HEK293 (cell line): ENCODE results near the gene PILRA.
A peak's percentile ranks its signal among the peaks of the same experiment; 100 is the strongest.

Experiments
- CTCF ChIA-PET: fragments of 350-600 bp; formaldehyde crosslinking; extraction: SDS; loops from one replicate; lab custom pipeline; 2021; ENCODE audit warnings: antibody characterized with exemption; lab: Yijun Ruan, JAX
- POLR2A ChIA-PET: fragments of 300-600 bp; formaldehyde crosslinking; extraction: SDS; loops from one replicate; lab custom pipeline; 2020; ENCODE audit warnings: antibody characterized with exemption, inconsistent platforms; lab: Yijun Ruan, JAX
- H3K27ac ChIP-seq: fragments of 200-500 bp; sonication (Bioruptor generic); 2 replicates; pipeline ENCODE4 v1.5.1; 2014; ENCODE audit warnings: low read depth, low read length, control low read depth, inconsistent platforms; ENCODE audit errors: extremely low read depth
- H3K36me3 ChIP-seq, 2 experiments: fragments of 200-500 bp in 1 of 2; sonication (Bioruptor generic) in 1 of 2; 1 replicate in 1 of 2; 2 replicates in 1 of 2; pipeline ENCODE4 v1.5.1; 2014 to 2017; ENCODE audit warnings: inconsistent platforms in 2 of 2, low read length in 2 of 2; ENCODE audit not compliant: control insufficient read depth in 2 of 2, insufficient read depth in 1 of 2
- H3K4me1 ChIP-seq: fragments of 200-500 bp; sonication (Bioruptor generic); 2 replicates; pipeline ENCODE4 v1.5.1; 2014; ENCODE audit warnings: mild to moderate bottlenecking, low read length, inconsistent platforms; ENCODE audit not compliant: control insufficient read depth, insufficient read depth
- H3K4me3 ChIP-seq: 2 replicates; pipeline ENCODE4 v1.5.1; 2011; ENCODE audit warnings: low read depth, mild to moderate bottlenecking, control low read depth, low read length, moderate library complexity
- H3K9me3 ChIP-seq: fragments of 200-500 bp; sonication (Bioruptor generic); 2 replicates; pipeline ENCODE4 v1.5.1; 2014; ENCODE audit warnings: low read depth, low read length, inconsistent platforms; ENCODE audit not compliant: control insufficient read depth, insufficient read depth
- GLIS2 ChIP-seq: fragments of 450-650 bp; formaldehyde crosslinking; IDR thresholded peaks from 2 replicates; pipeline ENCODE4 v1.5.1; 2016; ENCODE audit warnings: missing biosample characterization, missing genetic modification characterization
- HOXC10 ChIP-seq: sonication (generic); formaldehyde crosslinking; IDR thresholded peaks from 2 replicates; pipeline ENCODE4 v1.8.1; 2023; ENCODE audit warnings: mild to moderate bottlenecking, missing genetic modification reagents
- IKZF3 ChIP-seq: fragments of 450-650 bp; IDR thresholded peaks from 2 replicates; pipeline ENCODE4 v1.5.0; 2018; ENCODE audit warnings: missing biosample characterization, mild to moderate bottlenecking, missing genetic modification characterization, moderate library complexity
- KLF1 ChIP-seq: fragments of 450-650 bp; formaldehyde crosslinking; IDR thresholded peaks from 2 replicates; pipeline ENCODE4 v1.5.1; 2016; ENCODE audit warnings: missing biosample characterization, missing genetic modification characterization
- KLF10 ChIP-seq: fragments of 450-650 bp; IDR thresholded peaks from 2 replicates; pipeline ENCODE4 v1.5.1; 2018; ENCODE audit warnings: missing biosample characterization, mild to moderate bottlenecking, missing genetic modification characterization
- KLF16 ChIP-seq: fragments of 450-650 bp; formaldehyde crosslinking; IDR thresholded peaks from 2 replicates; pipeline ENCODE4 v1.5.1; 2017; ENCODE audit warnings: missing biosample characterization, missing genetic modification characterization
- SCRT1 ChIP-seq: fragments of 450-650 bp; formaldehyde crosslinking; IDR thresholded peaks from 2 replicates; pipeline ENCODE4 v1.5.1; 2016; ENCODE audit warnings: missing biosample characterization, missing genetic modification characterization, borderline replicate concordance
- SP2 ChIP-seq: fragments of 450-650 bp; formaldehyde crosslinking; IDR thresholded peaks from 2 replicates; pipeline ENCODE4 v1.5.1; 2016; ENCODE audit warnings: missing biosample characterization, missing genetic modification characterization
- YY2 ChIP-seq: fragments of 450-650 bp; formaldehyde crosslinking; IDR thresholded peaks from 2 replicates; pipeline ENCODE4 v1.5.1; 2016; ENCODE audit warnings: missing biosample characterization, missing genetic modification characterization
- ZNF221 ChIP-seq: fragments of 450-650 bp; formaldehyde crosslinking; IDR thresholded peaks from 2 replicates; pipeline ENCODE4 v1.5.1; 2017; ENCODE audit warnings: missing biosample characterization, missing genetic modification characterization, borderline replicate concordance
- ZNF248 ChIP-seq: fragments of 450-650 bp; formaldehyde crosslinking; IDR thresholded peaks from 2 replicates; pipeline ENCODE4 v1.5.1; 2017; ENCODE audit warnings: missing biosample characterization, missing genetic modification characterization
- ZNF266 ChIP-seq: fragments of 450-650 bp; formaldehyde crosslinking; IDR thresholded peaks from 2 replicates; pipeline ENCODE4 v1.5.1; 2016; ENCODE audit warnings: missing biosample characterization, missing genetic modification characterization, low read depth
- ZNF274 ChIP-seq, 2 experiments: fragments of 200-500 bp in 1 of 2; fragments of 450-650 bp in 1 of 2; sonication (Bioruptor generic) in 1 of 2; formaldehyde crosslinking in 1 of 2; IDR thresholded peaks; 2 replicates each; pipeline versions ENCODE4 v1.5.1 to v1.6.1; 2014 to 2016; ENCODE audit warnings: borderline replicate concordance in 1 of 2, inconsistent platforms in 1 of 2, low read length in 1 of 2, missing biosample characterization in 1 of 2, missing genetic modification characterization in 1 of 2
- ZNF324 ChIP-seq: fragments of 450-650 bp; formaldehyde crosslinking; IDR thresholded peaks from 2 replicates; pipeline ENCODE4 v1.5.1; 2016; ENCODE audit warnings: missing biosample characterization, missing genetic modification characterization
- ZNF391 ChIP-seq: fragments of 450-650 bp; formaldehyde crosslinking; IDR thresholded peaks from 2 replicates; pipeline ENCODE4 v1.5.1; 2016; ENCODE audit warnings: low read depth, missing biosample characterization, missing genetic modification characterization, borderline replicate concordance
- ZNF600 ChIP-seq: fragments of 450-650 bp; formaldehyde crosslinking; IDR thresholded peaks from 2 replicates; pipeline ENCODE4 v1.5.1; 2016; ENCODE audit warnings: missing biosample characterization, missing genetic modification characterization
- ZNF658 ChIP-seq: fragments of 450-650 bp; formaldehyde crosslinking; IDR thresholded peaks from 2 replicates; pipeline ENCODE4; 2016; ENCODE audit warnings: missing biosample characterization, missing genetic modification characterization
- ZNF677 ChIP-seq: fragments of 450-650 bp; IDR thresholded peaks from 2 replicates; pipeline ENCODE4 v1.5.0; 2018; ENCODE audit warnings: missing biosample characterization, mild to moderate bottlenecking, missing genetic modification characterization, moderate library complexity
- TF ChIP-seq, protein P1 (sequence below): fragments of 450-650 bp; formaldehyde crosslinking; conservative IDR thresholded peaks from 2 replicates; pipeline ENCODE4 v1.5.1; 2016; ENCODE audit warnings: low read depth, missing biosample characterization, missing genetic modification characterization
- TF ChIP-seq, protein P2 (sequence below): fragments of 450-650 bp; formaldehyde crosslinking; IDR thresholded peaks from 2 replicates; pipeline ENCODE4 v1.5.1; 2017; ENCODE audit warnings: missing biosample characterization, missing genetic modification characterization
- TF ChIP-seq, protein P3 (sequence below): fragments of 450-650 bp; formaldehyde crosslinking; IDR thresholded peaks from 2 replicates; pipeline ENCODE4 v1.5.1; 2017; ENCODE audit warnings: missing biosample characterization, missing genetic modification characterization
- TF ChIP-seq, protein P4 (sequence below): fragments of 450-650 bp; formaldehyde crosslinking; IDR thresholded peaks from 2 replicates; pipeline ENCODE4 v1.5.1; 2016; ENCODE audit warnings: missing biosample characterization, missing genetic modification characterization

PILRA gene

DNA sequence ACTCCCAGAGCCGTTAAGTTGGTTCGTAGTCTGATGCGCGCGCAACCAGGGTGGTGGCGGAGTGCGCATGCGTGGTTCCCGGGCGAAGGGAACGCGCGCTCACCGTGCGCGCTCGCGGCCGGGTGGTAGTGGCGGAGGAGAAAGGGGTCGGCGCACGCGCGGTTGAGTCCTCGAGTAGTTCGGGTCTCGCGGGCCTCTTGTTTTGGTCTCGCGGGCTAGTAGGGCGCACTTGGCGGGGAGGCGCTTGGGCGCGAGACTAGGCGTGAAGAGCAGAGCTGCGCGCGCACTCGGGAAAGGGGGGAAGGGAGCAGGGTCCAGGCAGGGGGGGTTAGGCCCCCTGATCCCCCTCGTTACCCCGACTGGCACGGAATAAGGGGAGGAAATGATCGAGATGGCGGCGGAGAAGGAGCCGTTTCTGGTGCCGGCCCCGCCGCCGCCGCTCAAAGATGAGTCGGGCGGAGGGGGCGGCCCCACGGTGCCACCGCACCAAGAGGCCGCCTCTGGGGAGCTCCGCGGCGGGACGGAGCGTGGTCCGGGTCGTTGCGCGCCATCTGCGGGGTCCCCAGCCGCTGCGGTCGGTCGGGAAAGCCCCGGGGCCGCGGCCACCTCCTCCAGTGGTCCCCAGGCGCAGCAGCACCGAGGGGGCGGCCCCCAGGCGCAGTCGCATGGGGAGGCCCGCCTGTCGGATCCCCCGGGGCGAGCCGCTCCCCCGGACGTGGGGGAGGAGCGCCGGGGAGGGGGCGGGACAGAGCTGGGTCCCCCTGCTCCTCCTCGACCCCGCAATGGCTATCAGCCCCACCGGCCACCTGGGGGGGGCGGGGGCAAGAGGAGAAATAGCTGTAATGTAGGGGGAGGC lies 56.6 kb downstream of the PILRA start, which contains the start of gene MEPCE (continued):
- peak; percentile 58; the same call in 1 of the 2 replicates for TF ChIP-seq ZNF677 (tag by site-specific recombination)
- no peak for TF ChIP-seq ZNF274 (IDR thresholded peaks at IDR 0.05; ENCODE audit: low read length)
- no peak for TF ChIP-seq ZNF274 (tag by site-specific recombination; IDR thresholded peaks at IDR 0.05; ENCODE audit: borderline replicate concordance)
- TF ChIP-seq, protein P1, sequence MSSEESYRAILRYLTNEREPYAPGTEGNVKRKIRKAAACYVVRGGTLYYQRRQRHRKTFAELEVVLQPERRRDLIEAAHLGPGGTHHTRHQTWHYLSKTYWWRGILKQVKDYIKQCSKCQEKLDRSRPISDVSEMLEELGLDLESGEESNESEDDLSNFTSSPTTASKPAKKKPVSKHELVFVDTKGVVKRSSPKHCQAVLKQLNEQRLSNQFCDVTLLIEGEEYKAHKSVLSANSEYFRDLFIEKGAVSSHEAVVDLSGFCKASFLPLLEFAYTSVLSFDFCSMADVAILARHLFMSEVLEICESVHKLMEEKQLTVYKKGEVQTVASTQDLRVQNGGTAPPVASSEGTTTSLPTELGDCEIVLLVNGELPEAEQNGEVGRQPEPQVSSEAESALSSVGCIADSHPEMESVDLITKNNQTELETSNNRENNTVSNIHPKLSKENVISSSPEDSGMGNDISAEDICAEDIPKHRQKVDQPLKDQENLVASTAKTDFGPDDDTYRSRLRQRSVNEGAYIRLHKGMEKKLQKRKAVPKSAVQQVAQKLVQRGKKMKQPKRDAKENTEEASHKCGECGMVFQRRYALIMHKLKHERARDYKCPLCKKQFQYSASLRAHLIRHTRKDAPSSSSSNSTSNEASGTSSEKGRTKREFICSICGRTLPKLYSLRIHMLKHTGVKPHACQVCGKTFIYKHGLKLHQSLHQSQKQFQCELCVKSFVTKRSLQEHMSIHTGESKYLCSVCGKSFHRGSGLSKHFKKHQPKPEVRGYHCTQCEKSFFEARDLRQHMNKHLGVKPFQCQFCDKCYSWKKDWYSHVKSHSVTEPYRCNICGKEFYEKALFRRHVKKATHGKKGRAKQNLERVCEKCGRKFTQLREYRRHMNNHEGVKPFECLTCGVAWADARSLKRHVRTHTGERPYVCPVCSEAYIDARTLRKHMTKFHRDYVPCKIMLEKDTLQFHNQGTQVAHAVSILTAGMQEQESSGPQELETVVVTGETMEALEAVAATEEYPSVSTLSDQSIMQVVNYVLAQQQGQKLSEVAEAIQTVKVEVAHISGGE (tag by site-specific recombination), result peak; percentile 27; the same call in 1 of the 2 replicates
- TF ChIP-seq GLIS2 (tag by site-specific recombination), result peak; percentile 96
- TF ChIP-seq, protein P2, sequence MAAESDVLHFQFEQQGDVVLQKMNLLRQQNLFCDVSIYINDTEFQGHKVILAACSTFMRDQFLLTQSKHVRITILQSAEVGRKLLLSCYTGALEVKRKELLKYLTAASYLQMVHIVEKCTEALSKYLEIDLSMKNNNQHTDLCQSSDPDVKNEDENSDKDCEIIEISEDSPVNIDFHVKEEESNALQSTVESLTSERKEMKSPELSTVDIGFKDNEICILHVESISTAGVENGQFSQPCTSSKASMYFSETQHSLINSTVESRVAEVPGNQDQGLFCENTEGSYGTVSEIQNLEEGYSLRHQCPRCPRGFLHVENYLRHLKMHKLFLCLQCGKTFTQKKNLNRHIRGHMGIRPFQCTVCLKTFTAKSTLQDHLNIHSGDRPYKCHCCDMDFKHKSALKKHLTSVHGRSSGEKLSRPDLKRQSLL (tag by site-specific recombination), result 0 out of 2 replicates have a peak, but pooled peaks have one; percentile 22
- peak; percentile 43; the same call in 1 of the 2 replicates for TF ChIP-seq KLF16
- TF ChIP-seq, protein P3, sequence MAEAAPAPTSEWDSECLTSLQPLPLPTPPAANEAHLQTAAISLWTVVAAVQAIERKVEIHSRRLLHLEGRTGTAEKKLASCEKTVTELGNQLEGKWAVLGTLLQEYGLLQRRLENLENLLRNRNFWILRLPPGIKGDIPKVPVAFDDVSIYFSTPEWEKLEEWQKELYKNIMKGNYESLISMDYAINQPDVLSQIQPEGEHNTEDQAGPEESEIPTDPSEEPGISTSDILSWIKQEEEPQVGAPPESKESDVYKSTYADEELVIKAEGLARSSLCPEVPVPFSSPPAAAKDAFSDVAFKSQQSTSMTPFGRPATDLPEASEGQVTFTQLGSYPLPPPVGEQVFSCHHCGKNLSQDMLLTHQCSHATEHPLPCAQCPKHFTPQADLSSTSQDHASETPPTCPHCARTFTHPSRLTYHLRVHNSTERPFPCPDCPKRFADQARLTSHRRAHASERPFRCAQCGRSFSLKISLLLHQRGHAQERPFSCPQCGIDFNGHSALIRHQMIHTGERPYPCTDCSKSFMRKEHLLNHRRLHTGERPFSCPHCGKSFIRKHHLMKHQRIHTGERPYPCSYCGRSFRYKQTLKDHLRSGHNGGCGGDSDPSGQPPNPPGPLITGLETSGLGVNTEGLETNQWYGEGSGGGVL, result peak; percentile 80
- no peak for TF ChIP-seq HOXC10 (CRISPR knock-in tag)
- TF ChIP-seq ZNF266, result no peak

DNA sequence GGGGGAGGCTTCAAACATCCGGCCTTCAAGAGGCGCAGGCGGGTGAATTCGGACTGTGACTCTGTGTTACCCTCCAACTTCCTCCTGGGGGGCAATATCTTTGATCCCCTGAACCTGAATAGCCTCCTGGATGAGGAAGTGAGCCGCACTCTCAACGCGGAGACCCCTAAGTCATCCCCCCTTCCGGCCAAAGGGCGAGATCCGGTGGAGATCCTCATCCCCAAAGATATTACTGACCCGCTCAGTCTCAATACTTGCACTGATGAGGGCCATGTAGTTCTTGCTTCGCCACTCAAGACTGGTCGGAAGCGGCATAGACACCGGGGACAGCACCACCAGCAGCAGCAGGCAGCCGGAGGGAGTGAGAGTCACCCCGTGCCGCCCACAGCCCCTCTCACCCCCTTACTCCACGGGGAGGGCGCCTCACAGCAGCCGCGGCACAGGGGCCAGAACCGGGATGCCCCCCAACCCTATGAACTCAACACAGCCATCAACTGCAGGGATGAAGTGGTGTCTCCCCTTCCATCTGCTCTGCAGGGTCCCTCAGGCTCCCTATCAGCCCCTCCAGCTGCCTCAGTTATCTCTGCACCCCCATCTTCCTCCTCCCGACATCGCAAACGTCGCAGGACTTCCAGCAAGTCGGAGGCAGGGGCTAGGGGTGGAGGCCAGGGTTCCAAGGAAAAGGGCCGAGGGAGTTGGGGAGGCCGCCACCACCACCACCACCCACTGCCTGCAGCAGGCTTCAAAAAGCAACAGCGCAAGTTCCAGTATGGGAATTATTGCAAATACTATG lies 57.4 kb downstream of the PILRA start:
- no peaks in the 10 kb centered on the region for H3K9me3 ChIP-seq
- H3K4me3 ChIP-seq, result peak overlapping the region; percentile 83
- ChIA-PET CTCF (no interaction called here), POLR2A (interaction anchor here (0.5 to 3.3 kb wide), 12 partner anchors 15 to 444 kb away, joined by 3 to 39 read pairs (median 7); partner anchors contain the start of genes EPHB4, FBXO24, LAMTOR4 and LRCH4)
- TF ChIP-seq IKZF3 (tag by site-specific recombination) (no peak), SCRT1 (tag by site-specific recombination) (no peak), ZNF221 (tag by site-specific recombination) (no peak), ZNF658 (no peak), SP2 (tag by site-specific recombination) (no peak), ZNF600 (tag by site-specific recombination) (peak; percentile 10; the same call in 1 of the 2 replicates), ZNF391 (tag by site-specific recombination) (no peak), ZNF324 (no peak), KLF1 (tag by site-specific recombination) (no peak), ZNF248 (no peak), KLF10 (tag by site-specific recombination) (no peak), YY2 (tag by site-specific recombination) (no peak)
- TF ChIP-seq, protein P4, sequence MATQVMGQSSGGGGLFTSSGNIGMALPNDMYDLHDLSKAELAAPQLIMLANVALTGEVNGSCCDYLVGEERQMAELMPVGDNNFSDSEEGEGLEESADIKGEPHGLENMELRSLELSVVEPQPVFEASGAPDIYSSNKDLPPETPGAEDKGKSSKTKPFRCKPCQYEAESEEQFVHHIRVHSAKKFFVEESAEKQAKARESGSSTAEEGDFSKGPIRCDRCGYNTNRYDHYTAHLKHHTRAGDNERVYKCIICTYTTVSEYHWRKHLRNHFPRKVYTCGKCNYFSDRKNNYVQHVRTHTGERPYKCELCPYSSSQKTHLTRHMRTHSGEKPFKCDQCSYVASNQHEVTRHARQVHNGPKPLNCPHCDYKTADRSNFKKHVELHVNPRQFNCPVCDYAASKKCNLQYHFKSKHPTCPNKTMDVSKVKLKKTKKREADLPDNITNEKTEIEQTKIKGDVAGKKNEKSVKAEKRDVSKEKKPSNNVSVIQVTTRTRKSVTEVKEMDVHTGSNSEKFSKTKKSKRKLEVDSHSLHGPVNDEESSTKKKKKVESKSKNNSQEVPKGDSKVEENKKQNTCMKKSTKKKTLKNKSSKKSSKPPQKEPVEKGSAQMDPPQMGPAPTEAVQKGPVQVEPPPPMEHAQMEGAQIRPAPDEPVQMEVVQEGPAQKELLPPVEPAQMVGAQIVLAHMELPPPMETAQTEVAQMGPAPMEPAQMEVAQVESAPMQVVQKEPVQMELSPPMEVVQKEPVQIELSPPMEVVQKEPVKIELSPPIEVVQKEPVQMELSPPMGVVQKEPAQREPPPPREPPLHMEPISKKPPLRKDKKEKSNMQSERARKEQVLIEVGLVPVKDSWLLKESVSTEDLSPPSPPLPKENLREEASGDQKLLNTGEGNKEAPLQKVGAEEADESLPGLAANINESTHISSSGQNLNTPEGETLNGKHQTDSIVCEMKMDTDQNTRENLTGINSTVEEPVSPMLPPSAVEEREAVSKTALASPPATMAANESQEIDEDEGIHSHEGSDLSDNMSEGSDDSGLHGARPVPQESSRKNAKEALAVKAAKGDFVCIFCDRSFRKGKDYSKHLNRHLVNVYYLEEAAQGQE, result peak; percentile 70
- H3K36me3 ChIP-seq, result peaks cover 4 to 48% of the 10 kb centered on the region in 2 experiments; a peak in 2 of 3 replicates
- H3K4me1 ChIP-seq, result peaks cover 4% of the 10 kb centered on the region
- H3K27ac ChIP-seq, result peak overlapping the region; percentile 97
